ENCODE measurements around the gene IL5RA.

The IL5RA gene

GRCh38 chr3:3105815-3106214, 4.4 kb downstream of the IL5RA start:
- Histone ChIP-seq H3K9me3 (replicated peaks; ENCODE audit: low read length) (no peaks in the 10 kb centered on the region), H3K27me3 (ENCODE audit: control insufficient read depth, insufficient read depth, low read length) (no peaks in the 10 kb centered on the region), H3K4me3 (ENCODE audit: low read length) (no peak overlapping the region), H3K36me3 (ENCODE audit: insufficient read depth, low read length) (no peaks in the 10 kb centered on the region), H3K4me2 (ENCODE audit: low read length) (no peak overlapping the region), H3K9ac (ENCODE audit: low read depth, low read length) (no peak overlapping the region), H3K4me1 (ENCODE audit: control insufficient read depth, insufficient read depth, low read length) (no peaks in the 10 kb centered on the region)

DNA sequence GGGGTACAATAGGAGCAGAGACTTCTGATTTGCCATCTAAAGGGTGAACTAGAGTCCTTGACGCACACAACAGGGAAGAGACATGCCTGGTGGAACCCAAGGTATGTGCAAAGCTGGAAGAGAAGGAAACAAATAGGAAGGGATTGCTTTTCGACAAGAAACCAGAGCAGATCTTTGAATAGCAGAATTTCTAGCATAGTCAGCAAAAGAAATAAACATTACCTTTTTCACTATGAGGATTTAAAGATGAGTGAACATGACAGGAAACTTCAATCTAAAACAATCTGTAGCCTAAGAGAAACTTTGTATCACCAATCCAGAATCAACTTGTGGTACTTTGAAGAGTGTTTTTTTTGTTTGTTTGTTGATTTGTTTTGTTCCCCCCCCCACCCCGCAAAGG, 4.9 kb downstream of the IL5RA start:
- Histone ChIP-seq H3K27me3 (ENCODE audit: control insufficient read depth, insufficient read depth, low read length) (no peaks in the 10 kb centered on the region), H3K9ac (ENCODE audit: low read depth, low read length) (no peak overlapping the region), H3K4me3 (ENCODE audit: low read length) (no peak overlapping the region), H3K36me3 (ENCODE audit: insufficient read depth, low read length) (no peaks in the 10 kb centered on the region), H3K4me2 (ENCODE audit: low read length) (no peak overlapping the region), H3K4me1 (ENCODE audit: control insufficient read depth, insufficient read depth, low read length) (no peaks in the 10 kb centered on the region), H3K9me3 (replicated peaks; ENCODE audit: low read length) (no peaks in the 10 kb centered on the region)

DNA sequence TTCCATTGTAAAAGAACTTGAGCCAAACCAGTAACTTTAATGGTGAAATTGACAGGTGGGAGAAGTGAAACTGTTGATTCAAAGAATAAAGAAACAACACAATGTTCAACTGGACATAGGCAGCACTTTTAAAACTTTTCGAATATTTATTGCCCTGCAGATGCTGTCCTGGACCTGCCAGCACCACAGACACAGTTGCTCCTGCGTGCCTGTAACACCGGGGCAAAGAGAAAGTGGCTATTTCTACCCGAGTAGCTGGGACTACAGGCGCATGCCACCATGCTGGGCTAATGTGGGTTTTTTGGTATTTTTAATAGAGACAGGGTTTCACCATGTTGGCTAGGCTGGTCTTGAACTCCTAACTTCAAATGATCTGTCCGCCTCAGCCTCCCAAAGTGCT, 7.4 kb downstream of the IL5RA start:
- no peak overlapping the region for H3K4me3 ChIP-seq (ENCODE audit: low read length)
- no peaks in the 10 kb centered on the region for H3K4me1 ChIP-seq (ENCODE audit: control insufficient read depth, insufficient read depth, low read length)
- no peaks in the 10 kb centered on the region for H3K27me3 ChIP-seq (ENCODE audit: control insufficient read depth, insufficient read depth, low read length)
- no peaks in the 10 kb centered on the region for H3K9me3 ChIP-seq (replicated peaks; ENCODE audit: low read length)
- no peak overlapping the region for H3K9ac ChIP-seq (ENCODE audit: low read depth, low read length)
- no peaks in the 10 kb centered on the region for H3K36me3 ChIP-seq (ENCODE audit: insufficient read depth, low read length)
- no peak overlapping the region for H3K4me2 ChIP-seq (ENCODE audit: low read length)

- H3K36me3 ChIP-seq (ENCODE audit: insufficient read depth, low read length) = no peaks in the 10 kb centered on the region
- H3K4me3 ChIP-seq (ENCODE audit: low read length) = no peak overlapping the region
- H3K4me2 ChIP-seq (ENCODE audit: low read length) = no peak overlapping the region
- H3K9me3 ChIP-seq (replicated peaks; ENCODE audit: low read length) = no peaks in the 10 kb centered on the region
- no peak overlapping the region for H3K9ac ChIP-seq (ENCODE audit: low read depth, low read length)
- no peaks in the 10 kb centered on the region for H3K27me3 ChIP-seq (ENCODE audit: control insufficient read depth, insufficient read depth, low read length)
- no peaks in the 10 kb centered on the region for H3K4me1 ChIP-seq (ENCODE audit: control insufficient read depth, insufficient read depth, low read length)
Measured at GRCh38 chr3:3101660-3102458, 8.3 kb downstream of the IL5RA start.

GRCh38 chr3:3097958-3098357, 12.2 kb downstream of the IL5RA start:
- H3K4me3 ChIP-seq (ENCODE audit: low read length) = no peak overlapping the region
- no peaks in the 10 kb centered on the region for H3K9me3 ChIP-seq (replicated peaks; ENCODE audit: low read length)
- no peaks in the 10 kb centered on the region for H3K36me3 ChIP-seq (ENCODE audit: insufficient read depth, low read length)
- no peaks in the 10 kb centered on the region for H3K27me3 ChIP-seq (ENCODE audit: control insufficient read depth, insufficient read depth, low read length)
- H3K9ac ChIP-seq (ENCODE audit: low read depth, low read length) = no peak overlapping the region
- no peak overlapping the region for H3K4me2 ChIP-seq (ENCODE audit: low read length)
- no peaks in the 10 kb centered on the region for H3K4me1 ChIP-seq (ENCODE audit: control insufficient read depth, insufficient read depth, low read length)

DNA sequence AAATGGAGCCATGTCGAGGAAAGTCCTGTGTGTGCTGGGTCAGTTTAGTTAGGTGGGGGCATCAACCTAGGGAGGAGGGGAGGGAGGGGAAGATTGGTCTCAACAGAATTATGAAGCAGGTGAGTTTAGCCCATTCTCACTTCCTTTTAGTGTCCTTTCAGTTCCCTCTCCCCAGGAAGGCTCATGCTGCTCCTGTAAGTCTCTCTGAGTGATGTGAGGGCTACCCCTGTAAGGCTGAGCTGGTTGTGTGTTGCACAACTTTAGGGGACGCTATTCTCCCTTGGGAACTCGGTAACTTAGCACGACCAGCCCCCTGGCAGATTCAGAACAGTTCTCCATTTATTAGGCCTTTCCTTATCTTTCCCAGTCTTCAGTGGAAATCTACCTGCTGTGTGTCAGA, 21.2 kb downstream of the IL5RA start:
- Histone ChIP-seq H3K9ac (ENCODE audit: low read depth, low read length) (no peak overlapping the region), H3K4me3 (ENCODE audit: low read length) (no peak overlapping the region), H3K9me3 (replicated peaks; ENCODE audit: low read length) (no peaks in the 10 kb centered on the region), H3K36me3 (ENCODE audit: insufficient read depth, low read length) (no peaks in the 10 kb centered on the region), H3K4me2 (ENCODE audit: low read length) (no peak overlapping the region), H3K4me1 (ENCODE audit: control insufficient read depth, insufficient read depth, low read length) (no peaks in the 10 kb centered on the region), H3K27me3 (ENCODE audit: control insufficient read depth, insufficient read depth, low read length) (no peaks in the 10 kb centered on the region)

- Histone ChIP-seq H3K9ac (ENCODE audit: low read depth, low read length) (no peak overlapping the region), H3K4me3 (ENCODE audit: low read length) (no peak overlapping the region), H3K4me2 (ENCODE audit: low read length) (no peak overlapping the region), H3K9me3 (replicated peaks; ENCODE audit: low read length) (no peaks in the 10 kb centered on the region), H3K36me3 (ENCODE audit: insufficient read depth, low read length) (no peaks in the 10 kb centered on the region), H3K4me1 (ENCODE audit: control insufficient read depth, insufficient read depth, low read length) (no peaks in the 10 kb centered on the region), H3K27me3 (ENCODE audit: control insufficient read depth, insufficient read depth, low read length) (no peaks in the 10 kb centered on the region)
Measured at GRCh38 chr3:3087716-3088465, 22.3 kb downstream of the IL5RA start.

DNA sequence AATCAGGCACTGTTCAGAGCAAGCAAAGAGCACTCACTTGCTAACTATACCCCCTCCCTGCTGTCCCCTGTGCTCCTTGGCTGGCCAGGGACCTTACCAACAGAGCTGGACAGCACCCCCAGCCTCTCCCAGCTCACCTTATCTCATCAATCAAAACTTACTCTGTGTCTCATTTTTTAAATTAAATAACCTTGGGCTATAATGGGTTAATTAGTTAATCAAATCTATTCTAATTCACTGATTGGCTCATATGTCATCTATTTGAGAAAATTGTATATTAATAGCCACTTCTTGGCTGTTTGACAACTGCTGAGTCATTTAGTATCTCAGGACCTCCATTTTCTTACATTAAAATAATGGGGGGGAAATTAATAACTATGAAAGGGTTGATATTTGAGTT, 22.9 kb downstream of the IL5RA start:
- H3K9me3 ChIP-seq (replicated peaks; ENCODE audit: low read length) = no peaks in the 10 kb centered on the region
- H3K4me1 ChIP-seq (ENCODE audit: control insufficient read depth, insufficient read depth, low read length) = no peaks in the 10 kb centered on the region
- no peaks in the 10 kb centered on the region for H3K36me3 ChIP-seq (ENCODE audit: insufficient read depth, low read length)
- no peak overlapping the region for H3K4me2 ChIP-seq (ENCODE audit: low read length)
- H3K4me3 ChIP-seq (ENCODE audit: low read length) = no peak overlapping the region
- H3K9ac ChIP-seq (ENCODE audit: low read depth, low read length) = no peak overlapping the region
- no peaks in the 10 kb centered on the region for H3K27me3 ChIP-seq (ENCODE audit: control insufficient read depth, insufficient read depth, low read length)

GRCh38 chr3:3086239-3086638, 23.9 kb downstream of the IL5RA start:
- Histone ChIP-seq H3K4me1 (ENCODE audit: control insufficient read depth, insufficient read depth, low read length) (no peaks in the 10 kb centered on the region), H3K4me3 (ENCODE audit: low read length) (no peak overlapping the region), H3K4me2 (ENCODE audit: low read length) (no peak overlapping the region), H3K27me3 (ENCODE audit: control insufficient read depth, insufficient read depth, low read length) (no peaks in the 10 kb centered on the region), H3K9me3 (replicated peaks; ENCODE audit: low read length) (no peaks in the 10 kb centered on the region), H3K9ac (ENCODE audit: low read depth, low read length) (no peak overlapping the region), H3K36me3 (ENCODE audit: insufficient read depth, low read length) (no peaks in the 10 kb centered on the region)

DNA sequence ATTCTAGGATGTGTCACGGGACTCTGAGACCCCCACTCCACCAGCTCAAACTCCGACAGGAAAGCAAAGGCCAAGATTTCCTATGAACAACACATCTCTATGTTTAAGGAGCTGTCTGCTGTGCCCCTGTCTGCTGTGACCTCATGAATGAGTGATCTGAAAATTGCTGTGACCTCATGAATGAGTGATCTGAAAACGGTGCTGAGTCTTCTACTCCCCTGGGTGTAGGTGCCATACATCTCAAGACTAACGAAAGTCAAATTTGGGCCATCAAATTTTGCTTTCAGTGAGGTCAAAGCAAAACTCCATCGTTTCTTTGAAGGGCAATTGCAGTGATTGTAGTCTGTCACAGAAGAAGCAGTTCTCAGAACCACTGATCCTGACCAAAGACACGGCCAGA, 24.4 kb downstream of the IL5RA start:
- Histone ChIP-seq H3K9me3 (replicated peaks; ENCODE audit: low read length) (no peaks in the 10 kb centered on the region), H3K27me3 (ENCODE audit: control insufficient read depth, insufficient read depth, low read length) (no peaks in the 10 kb centered on the region), H3K36me3 (ENCODE audit: insufficient read depth, low read length) (no peaks in the 10 kb centered on the region), H3K9ac (ENCODE audit: low read depth, low read length) (no peak overlapping the region), H3K4me1 (ENCODE audit: control insufficient read depth, insufficient read depth, low read length) (no peaks in the 10 kb centered on the region), H3K4me3 (ENCODE audit: low read length) (no peak overlapping the region), H3K4me2 (ENCODE audit: low read length) (no peak overlapping the region)

GRCh38 chr3:3084890-3085289, 25.3 kb downstream of the IL5RA start:
- no peaks in the 10 kb centered on the region for H3K27me3 ChIP-seq (ENCODE audit: control insufficient read depth, insufficient read depth, low read length)
- H3K36me3 ChIP-seq (ENCODE audit: insufficient read depth, low read length) = no peaks in the 10 kb centered on the region
- no peak overlapping the region for H3K4me2 ChIP-seq (ENCODE audit: low read length)
- H3K4me1 ChIP-seq (ENCODE audit: control insufficient read depth, insufficient read depth, low read length) = no peaks in the 10 kb centered on the region
- no peak overlapping the region for H3K4me3 ChIP-seq (ENCODE audit: low read length)
- H3K9ac ChIP-seq (ENCODE audit: low read depth, low read length) = no peak overlapping the region
- H3K9me3 ChIP-seq (replicated peaks; ENCODE audit: low read length) = no peaks in the 10 kb centered on the region
